ENCODE data around the gene CCDC32.

GRCh38 chr15:40582726-40583246, 17.9 kb upstream of the CCDC32 start:
- TF ChIP-seq GABPA (IDR thresholded peaks at IDR 0.05; ENCODE audit: low read depth) (no peak), REST (IDR thresholded peaks at IDR 0.05; ENCODE audit: insufficient replicate concordance, low read depth) (no peak)

Measured in HL-60 (cell line).